Neural cell (in vitro differentiated cells): ENCODE data around the gene AGTPBP1.

Source experiments
- CTCF ChIP-seq: fragments of 450-650 bp; IDR thresholded peaks from 2 replicates; pipeline ENCODE4 v1.5.1; 2014; ENCODE audit warnings: antibody characterized with exemption, mild to moderate bottlenecking, moderate library complexity; ENCODE audit not compliant: poor library complexity, severe bottlenecking
- EP300 ChIP-seq: fragments of 450-650 bp; conservative IDR thresholded peaks from 2 replicates; pipeline ENCODE4 v1.6.1; 2014; ENCODE audit warnings: antibody characterized with exemption, mild to moderate bottlenecking, moderate library complexity; ENCODE audit not compliant: poor library complexity, severe bottlenecking
- EZH2 ChIP-seq: fragments of 200-600, 300-800 bp; shearing (Covaris generic), sonication (generic); IDR thresholded peaks from 2 replicates; pipeline ENCODE4 v1.6.1; 2014; ENCODE audit warnings: antibody characterized with exemption, low read length, borderline replicate concordance, mild to moderate bottlenecking; ENCODE audit not compliant: insufficient read depth, poor library complexity, severe bottlenecking
- POLR2AphosphoS5 ChIP-seq: IDR thresholded peaks from 2 replicates; pipeline ENCODE4 v1.6.1; 2012
- RAD21 ChIP-seq: fragments of 450-650 bp; conservative IDR thresholded peaks from 2 replicates; pipeline ENCODE4 v1.6.1; 2014; ENCODE audit warnings: antibody characterized with exemption, mild to moderate bottlenecking, moderate library complexity
- SMC3 ChIP-seq: fragments of 450-650 bp; conservative IDR thresholded peaks from 2 replicates; pipeline ENCODE4 v1.6.1; 2014; ENCODE audit warnings: antibody characterized with exemption, mild to moderate bottlenecking, moderate library complexity; ENCODE audit not compliant: poor library complexity
- TAF1 ChIP-seq: IDR thresholded peaks from 2 replicates; pipeline ENCODE4 v1.6.1; 2012; ENCODE audit warnings: low read depth

DNA sequence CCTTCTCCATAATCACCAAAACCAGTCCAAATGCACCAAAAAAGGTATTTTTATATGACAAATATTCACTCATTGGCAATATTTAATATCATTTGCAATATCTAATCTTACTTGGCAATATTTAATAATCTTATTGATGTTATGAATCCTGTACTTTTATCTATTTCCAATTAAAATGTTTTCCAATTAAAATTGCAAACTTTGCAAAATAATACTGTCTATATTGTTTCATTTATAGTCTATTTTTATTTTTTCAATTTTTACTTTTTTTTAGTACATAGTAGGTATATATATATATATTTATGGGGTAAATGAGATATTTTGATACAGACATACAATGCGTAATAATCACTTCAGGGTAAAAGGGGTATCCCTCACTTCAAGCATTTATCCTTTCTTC is 109.9 kb downstream of the AGTPBP1 start:
- TF ChIP-seq TAF1 (no peak), CTCF (no peak), RAD21 (no peak), POLR2AphosphoS5 (no peak), EP300 (no peak), EZH2 (no peak), SMC3 (no peak)
